A673 (cell line): ENCODE data around the gene SOS1.
"Not testable (repeated sequence)": the region's sequence is repeated elsewhere in the genome, so short reads cannot be mapped to it uniquely, and the experiment has no call there.

Experiments used
- CTCF ChIP-seq: fragments of 300-800, 200-600 bp; sonication (generic); conservative IDR thresholded peaks from 2 replicates; pipeline ENCODE4 v1.5.1; 2017; ENCODE audit warnings: low read depth, mild to moderate bottlenecking, antibody characterized with exemption, low read length, moderate library complexity, mixed read lengths
- EZH2 ChIP-seq: fragments of 200-600 bp; sonication (generic); IDR thresholded peaks from 2 replicates; pipeline ENCODE4 v1.6.1; 2017; ENCODE audit warnings: borderline replicate concordance, low read depth, mild to moderate bottlenecking, mixed read lengths, antibody characterized with exemption, low read length; ENCODE audit not compliant: poor library complexity, severe bottlenecking

GRCh38 chr2:39052665-39053064, 68.2 kb downstream of the SOS1 start:
- not testable (repeated sequence) for TF ChIP-seq CTCF, EZH2
